Nephron (organoid): ENCODE data around the gene CNTNAP2.

ENCODE experiments used
- H3K27ac Mint-ChIP-seq, 3 experiments: 2 replicates each; pipeline ENCODE4 v1.8.0; 2020; ENCODE audit warnings: mixed read lengths in 3 of 3, mild to moderate bottlenecking in 2 of 3, moderate library complexity in 1 of 3
- H3K27me3 Mint-ChIP-seq: 2 replicates; pipeline ENCODE4 v1.8.0; 2021; ENCODE audit warnings: low read depth, mild to moderate bottlenecking, moderate library complexity, mixed read lengths
- H3K36me3 Mint-ChIP-seq: 2 replicates; pipeline ENCODE4 v1.8.0; 2020; ENCODE audit warnings: low read depth, mixed read lengths
- H3K4me1 Mint-ChIP-seq: 2 replicates; pipeline ENCODE4 v1.8.0; 2020; ENCODE audit warnings: mixed read lengths
- H3K4me3 Mint-ChIP-seq, 3 experiments: 2 replicates each; pipeline ENCODE4 v1.8.0; 2020; ENCODE audit warnings: mild to moderate bottlenecking in 3 of 3, mixed read lengths in 3 of 3, moderate library complexity in 2 of 3
- H3K9me3 Mint-ChIP-seq: 2 replicates; pipeline ENCODE4 v1.8.0; 2020; ENCODE audit warnings: mixed read lengths
- TF ChIP-seq, protein P1 (sequence below), 3 experiments: fragments of 200-600 bp; sonication (generic); IDR thresholded peaks; one replicate each; pipeline ENCODE4 v1.5.0; 2021; ENCODE audit warnings: antibody characterized with exemption in 3 of 3; ENCODE audit not compliant: unreplicated experiment in 3 of 3

CNTNAP2 gene

DNA sequence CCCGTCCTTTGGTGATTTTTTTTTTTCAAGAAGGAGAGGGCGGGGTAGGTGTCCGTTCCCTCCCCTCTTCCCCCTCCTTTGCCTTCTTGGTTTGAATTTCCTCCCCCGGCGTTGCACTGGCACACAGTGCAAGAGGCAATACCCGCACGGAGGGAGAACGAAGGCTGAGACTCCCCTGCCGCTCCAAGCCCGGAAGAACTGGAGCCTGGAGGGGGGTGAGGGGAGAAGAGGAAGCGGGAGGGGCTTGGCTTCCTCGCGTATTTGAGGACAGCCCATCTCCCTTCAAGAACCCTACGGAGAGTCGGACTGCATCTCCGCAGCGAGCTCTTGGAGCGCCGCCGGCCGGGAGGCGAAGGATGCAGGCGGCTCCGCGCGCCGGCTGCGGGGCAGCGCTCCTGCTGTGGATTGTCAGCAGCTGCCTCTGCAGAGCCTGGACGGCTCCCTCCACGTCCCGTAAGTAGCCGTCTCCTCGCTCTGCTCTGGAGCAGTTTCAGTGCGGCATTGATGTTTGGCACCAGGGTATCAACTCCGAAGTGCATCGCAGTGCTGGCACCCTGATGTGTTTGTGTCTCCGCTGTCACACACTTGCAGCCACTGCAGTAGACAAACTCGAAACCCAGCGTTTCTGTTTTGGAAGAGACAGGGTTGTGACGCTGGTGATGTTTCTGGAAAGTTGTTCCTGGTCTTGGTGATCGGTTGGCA, at the start of gene CNTNAP2:
Gene CNTNAP2, plus strand, starts transcription at position 281 of the 702 bp plus-strand sequence. Its CDS starts 76 bp downstream, at position 357.
- Mint-ChIP-seq H3K4me3 (peak within 1 kb of the TSS; percentile 82 to 96 (median 91)), H3K4me1 (peaks cover 11% of the 10 kb centered on the region), H3K36me3 (no peaks in the 10 kb centered on the region), H3K27me3 (peaks cover 17% of the 10 kb centered on the region), H3K9me3 (no peaks in the 10 kb centered on the region), H3K27ac (peak within 1 kb of the TSS; percentile 49 to 87 (median 84))
- TF ChIP-seq, protein P1, sequence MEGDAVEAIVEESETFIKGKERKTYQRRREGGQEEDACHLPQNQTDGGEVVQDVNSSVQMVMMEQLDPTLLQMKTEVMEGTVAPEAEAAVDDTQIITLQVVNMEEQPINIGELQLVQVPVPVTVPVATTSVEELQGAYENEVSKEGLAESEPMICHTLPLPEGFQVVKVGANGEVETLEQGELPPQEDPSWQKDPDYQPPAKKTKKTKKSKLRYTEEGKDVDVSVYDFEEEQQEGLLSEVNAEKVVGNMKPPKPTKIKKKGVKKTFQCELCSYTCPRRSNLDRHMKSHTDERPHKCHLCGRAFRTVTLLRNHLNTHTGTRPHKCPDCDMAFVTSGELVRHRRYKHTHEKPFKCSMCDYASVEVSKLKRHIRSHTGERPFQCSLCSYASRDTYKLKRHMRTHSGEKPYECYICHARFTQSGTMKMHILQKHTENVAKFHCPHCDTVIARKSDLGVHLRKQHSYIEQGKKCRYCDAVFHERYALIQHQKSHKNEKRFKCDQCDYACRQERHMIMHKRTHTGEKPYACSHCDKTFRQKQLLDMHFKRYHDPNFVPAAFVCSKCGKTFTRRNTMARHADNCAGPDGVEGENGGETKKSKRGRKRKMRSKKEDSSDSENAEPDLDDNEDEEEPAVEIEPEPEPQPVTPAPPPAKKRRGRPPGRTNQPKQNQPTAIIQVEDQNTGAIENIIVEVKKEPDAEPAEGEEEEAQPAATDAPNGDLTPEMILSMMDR (IDR thresholded peaks at IDR 0.05; ENCODE audit: unreplicated experiment in 3 of 3): no peak

DNA sequence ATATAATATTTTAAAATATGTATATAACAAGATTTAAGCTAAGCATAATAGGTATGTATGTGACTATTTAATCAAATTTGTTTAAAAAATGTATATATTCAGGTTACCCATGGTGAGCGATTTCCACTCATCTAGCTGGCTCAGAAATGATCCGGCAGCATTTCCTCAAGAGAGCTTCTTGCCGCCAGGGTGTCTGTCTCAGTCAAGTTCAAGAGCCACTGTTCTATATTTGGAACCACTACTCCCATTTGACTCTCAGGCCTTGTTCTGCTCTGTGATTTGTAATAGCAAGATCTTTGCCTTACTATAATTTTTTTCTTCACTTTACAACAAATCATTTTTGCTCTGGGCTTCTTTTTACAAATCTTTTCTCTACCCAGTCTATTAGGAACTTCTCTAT, 48.7 kb upstream of the CNTNAP2 start:
- H3K27ac Mint-ChIP-seq: no peak overlapping the region
- no peaks in the 10 kb centered on the region for H3K4me1 Mint-ChIP-seq
- H3K4me3 Mint-ChIP-seq: no peak overlapping the region
- no peaks in the 10 kb centered on the region for H3K36me3 Mint-ChIP-seq
- H3K27me3 Mint-ChIP-seq: peaks cover 4% of the 10 kb centered on the region
- TF ChIP-seq, protein P1 (IDR thresholded peaks at IDR 0.05; ENCODE audit: unreplicated experiment in 3 of 3): no peak
- H3K9me3 Mint-ChIP-seq: no peaks in the 10 kb centered on the region

GRCh38 chr7:146074195-146074765, 42.3 kb upstream of the CNTNAP2 start:
- TF ChIP-seq, protein P1 (IDR thresholded peaks at IDR 0.05; ENCODE audit: unreplicated experiment in 3 of 3): no peak

DNA sequence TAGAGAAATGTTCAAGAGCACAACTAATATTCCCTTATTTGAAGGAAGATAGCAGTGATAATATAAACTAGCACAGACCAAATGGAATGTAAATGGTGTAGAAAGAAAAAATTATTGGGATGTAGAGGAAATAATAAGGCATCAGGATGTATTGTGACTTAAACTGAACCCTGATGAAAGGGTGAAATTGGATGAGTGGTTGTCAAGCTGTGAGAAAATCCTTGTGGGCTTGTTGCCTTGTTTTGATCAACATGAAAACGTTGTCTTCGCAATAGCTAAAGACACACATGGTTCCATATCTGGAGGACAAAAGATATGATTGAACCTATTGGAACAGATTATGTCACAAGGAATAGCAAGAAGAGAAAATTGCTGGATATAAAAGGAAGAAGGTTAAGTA, 40.3 kb upstream of the CNTNAP2 start:
- H3K4me1 Mint-ChIP-seq: no peaks in the 10 kb centered on the region
- no peak overlapping the region for H3K4me3 Mint-ChIP-seq
- no peak overlapping the region for H3K27ac Mint-ChIP-seq
- H3K9me3 Mint-ChIP-seq: no peaks in the 10 kb centered on the region
- H3K27me3 Mint-ChIP-seq: no peaks in the 10 kb centered on the region
- H3K36me3 Mint-ChIP-seq: no peaks in the 10 kb centered on the region
- TF ChIP-seq, protein P1 (IDR thresholded peaks at IDR 0.05; ENCODE audit: unreplicated experiment in 3 of 3): no peak

More at GRCh38 chr7:146074195-146074765, 42.3 kb upstream of the CNTNAP2 start:
- Mint-ChIP-seq H3K9me3 (no peaks in the 10 kb centered on the region), H3K36me3 (no peaks in the 10 kb centered on the region), H3K27ac (no peak overlapping the region), H3K27me3 (no peaks in the 10 kb centered on the region), H3K4me1 (no peaks in the 10 kb centered on the region), H3K4me3 (no peak overlapping the region)

DNA sequence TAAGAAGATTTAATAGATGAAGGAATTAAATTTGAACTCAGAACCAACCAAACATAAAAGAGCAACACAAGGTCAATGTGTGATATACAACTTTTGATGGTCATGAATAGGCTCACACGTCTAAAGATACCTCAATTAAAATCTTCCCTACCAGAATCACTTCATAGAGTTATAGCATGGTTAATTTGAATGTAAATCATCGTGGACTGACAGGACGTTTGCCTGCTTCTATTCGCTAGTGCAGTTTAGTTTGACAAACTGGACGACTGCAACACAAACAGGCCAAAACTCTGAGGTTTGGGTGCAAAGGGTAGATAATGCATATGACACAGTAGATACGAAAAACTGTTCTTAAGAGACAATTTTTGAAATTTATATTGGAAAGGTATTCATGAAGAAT, 32.5 kb upstream of the CNTNAP2 start:
- TF ChIP-seq, protein P1 (IDR thresholded peaks at IDR 0.05; ENCODE audit: unreplicated experiment in 3 of 3): no peak
- H3K9me3 Mint-ChIP-seq: no peaks in the 10 kb centered on the region
- no peak overlapping the region for H3K27ac Mint-ChIP-seq
- H3K27me3 Mint-ChIP-seq: no peaks in the 10 kb centered on the region
- H3K4me1 Mint-ChIP-seq: no peaks in the 10 kb centered on the region
- H3K36me3 Mint-ChIP-seq: no peaks in the 10 kb centered on the region
- no peak overlapping the region for H3K4me3 Mint-ChIP-seq
